ENCODE results near the gene LCP2. TPM values are rescaled to one million over a fixed set of nuclear protein-coding genes. Genes with fewer than 3 reads are reported as not detected.

Gene LCP2
- polyA plus RNA-seq, 1 donor from 2014 or later: 31.6 TPM

DNA sequence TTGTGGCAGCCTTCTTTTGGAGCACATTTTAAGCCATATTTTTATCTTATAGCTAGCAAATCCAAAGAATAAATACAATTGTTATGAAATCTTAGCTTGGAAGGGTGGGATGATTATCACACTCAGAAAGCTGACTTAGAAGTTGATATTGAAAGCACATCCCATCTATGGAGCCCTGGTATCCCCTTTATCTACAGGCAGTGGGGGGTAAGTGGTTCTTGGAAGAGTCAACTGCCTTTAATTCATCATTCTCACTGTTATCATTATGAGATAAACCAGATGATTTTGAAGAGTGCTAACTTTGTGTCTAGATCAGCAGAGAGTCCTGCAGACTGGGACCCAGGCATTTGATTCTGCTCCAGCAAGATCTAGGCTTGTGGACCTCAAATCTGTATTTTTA is 3.0 kb downstream of the LCP2 start:
- H3K36me3 Mint-ChIP-seq: peaks cover 11% of the 10 kb centered on the region

DNA sequence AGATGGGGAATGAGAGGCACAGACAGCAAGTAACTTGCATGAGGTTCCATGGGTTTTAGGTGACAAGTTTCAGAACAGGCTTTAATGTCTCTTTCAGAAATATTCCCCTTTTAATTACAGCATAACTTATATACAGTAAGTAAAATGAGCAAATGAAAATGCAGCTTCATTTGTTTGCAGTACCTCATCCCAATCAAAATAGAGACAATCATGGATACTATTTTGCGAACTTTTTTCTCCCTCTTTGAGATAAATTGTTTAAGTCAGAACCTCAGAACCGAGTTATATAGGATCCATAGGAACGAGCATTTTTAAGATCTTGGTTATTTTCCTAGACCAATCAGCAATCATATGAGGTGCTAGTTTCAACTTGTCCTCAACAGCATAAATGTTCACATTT is 3.5 kb downstream of the LCP2 start:
- Mint-ChIP-seq H3K27ac (no peak overlapping the region), H3K4me3 (peak overlapping the region; percentile 38 to 97 (median 82)), H3K4me1 (peaks cover 46 to 66% (median 63%) of the 10 kb centered on the region in 3 donors), H3K27me3 (peaks cover 5% of the 10 kb centered on the region), H3K36me3 (peaks cover 11% of the 10 kb centered on the region), H3K9me3 (no peaks in the 10 kb centered on the region)

More for the DNA sequence above, 3.0 kb downstream of the LCP2 start:
- Mint-ChIP-seq H3K27me3 (peaks cover 5% of the 10 kb centered on the region), H3K27ac (no peak overlapping the region), H3K4me3 (peak overlapping the region; percentile 25 to 97 (median 64)), H3K4me1 (peaks cover 46 to 66% (median 63%) of the 10 kb centered on the region in 3 donors), H3K9me3 (no peaks in the 10 kb centered on the region)

DNA sequence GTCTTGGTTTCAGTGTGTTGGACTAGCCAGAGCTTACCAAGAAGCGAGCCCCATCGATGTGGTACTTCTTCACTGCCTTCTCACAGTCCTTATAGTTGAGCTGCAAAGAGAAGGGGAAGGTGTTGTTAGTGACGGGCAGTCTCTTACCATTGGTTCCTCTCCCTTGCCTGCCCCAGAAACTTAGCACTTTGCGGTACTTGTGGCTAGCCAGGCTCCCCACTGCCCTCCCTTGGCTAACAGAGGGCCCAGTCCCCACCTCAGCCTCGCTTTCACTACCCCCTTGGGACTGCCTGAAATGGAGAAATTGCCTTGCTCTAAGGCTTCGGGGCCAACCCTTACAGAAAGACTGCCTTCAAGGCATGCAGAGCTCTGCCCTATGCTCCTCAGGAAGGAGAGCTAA is 4.3 kb downstream of the LCP2 start:
- H3K27ac Mint-ChIP-seq: peak overlapping the region; percentile 2 to 93 (median 83)
- peaks cover 12% of the 10 kb centered on the region for H3K36me3 Mint-ChIP-seq
- H3K4me1 Mint-ChIP-seq: peaks cover 46 to 64% (median 63%) of the 10 kb centered on the region in 3 donors
- peak overlapping the region; percentile 9 to 74 (median 56) for H3K4me3 Mint-ChIP-seq
- H3K9me3 Mint-ChIP-seq: no peaks in the 10 kb centered on the region
- H3K27me3 Mint-ChIP-seq: peaks cover 5% of the 10 kb centered on the region

DNA sequence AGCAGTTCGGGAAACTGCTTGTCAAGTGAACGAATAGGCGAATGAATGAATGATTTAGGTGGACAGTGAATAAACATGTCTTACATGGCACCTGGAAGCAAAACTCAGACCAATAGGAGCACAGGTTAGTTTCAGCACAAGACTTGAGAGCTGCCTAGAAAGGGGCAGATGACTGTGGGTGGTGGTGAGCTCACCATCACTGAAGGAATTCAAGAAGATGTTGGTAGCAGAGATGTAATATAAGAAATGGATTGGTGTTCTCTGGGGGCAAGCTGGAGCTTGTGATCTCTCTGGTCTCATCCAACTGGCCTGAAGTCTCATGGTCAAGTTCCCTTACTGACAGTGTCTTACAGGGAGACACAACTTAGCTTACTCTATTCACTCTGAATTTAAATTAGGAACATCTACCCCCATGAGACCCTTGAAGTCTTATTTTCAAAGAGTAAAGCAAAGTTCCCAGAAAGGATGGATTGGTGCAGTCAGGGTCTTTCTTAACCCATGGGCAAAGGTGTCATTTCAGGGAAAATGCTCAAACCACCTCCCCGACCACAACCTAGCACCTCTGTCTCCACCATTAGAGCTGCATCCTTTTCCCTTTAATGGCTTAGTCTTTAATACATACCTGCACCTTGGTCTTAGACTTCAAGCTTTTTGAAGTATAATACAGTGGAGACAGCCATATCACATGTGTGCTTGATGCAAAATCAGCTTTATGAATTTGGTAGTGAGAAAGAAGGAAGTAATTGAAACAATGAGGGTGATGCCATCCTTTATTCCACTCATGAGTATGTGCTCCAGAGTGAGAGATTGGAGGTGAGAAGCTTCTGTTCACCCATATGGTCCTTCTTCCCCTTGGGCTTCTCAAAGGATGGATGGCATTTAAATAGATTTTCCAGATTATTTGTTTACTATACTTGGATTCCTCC is 5.1 kb downstream of the LCP2 start:
- Mint-ChIP-seq H3K36me3 (peaks cover 19% of the 10 kb centered on the region), H3K4me3 (peak overlapping the region in 3 of 4 donors; percentile 9 to 72 (median 43)), H3K27ac (peak overlapping the region; percentile 2 to 93 (median 59)), H3K27me3 (peaks cover 5% of the 10 kb centered on the region), H3K4me1 (peaks cover 38 to 62% (median 57%) of the 10 kb centered on the region in 3 donors), H3K9me3 (no peaks in the 10 kb centered on the region)

DNA sequence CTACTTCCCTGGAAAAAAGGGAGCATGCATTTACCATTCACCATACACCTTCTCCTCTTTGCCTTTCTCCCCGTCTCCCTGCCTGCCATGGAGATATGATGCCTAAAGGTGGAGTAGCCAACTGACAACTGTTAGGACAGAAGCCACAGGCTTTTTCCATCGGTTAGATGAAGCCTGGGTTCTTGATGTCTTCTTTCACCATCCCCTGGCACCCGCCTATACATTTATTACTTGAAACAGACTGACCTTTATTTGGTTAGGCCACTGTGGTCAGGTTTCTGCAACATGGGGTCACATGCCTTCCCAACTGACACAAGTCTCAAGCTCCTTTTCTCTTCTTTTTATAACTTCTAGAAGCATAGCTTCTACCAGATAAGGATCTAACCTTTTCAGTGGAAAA is 7.1 kb downstream of the LCP2 start:
- Mint-ChIP-seq H3K27me3 (peaks cover 2% of the 10 kb centered on the region), H3K4me1 (peaks cover 20 to 50% (median 41%) of the 10 kb centered on the region in 3 donors), H3K4me3 (peak overlapping the region in 1 of 4 donors; percentile 47), H3K27ac (no peak overlapping the region), H3K36me3 (peaks cover 24% of the 10 kb centered on the region), H3K9me3 (peaks cover 0 to 1% (median 0%) of the 10 kb centered on the region in 3 donors)

DNA sequence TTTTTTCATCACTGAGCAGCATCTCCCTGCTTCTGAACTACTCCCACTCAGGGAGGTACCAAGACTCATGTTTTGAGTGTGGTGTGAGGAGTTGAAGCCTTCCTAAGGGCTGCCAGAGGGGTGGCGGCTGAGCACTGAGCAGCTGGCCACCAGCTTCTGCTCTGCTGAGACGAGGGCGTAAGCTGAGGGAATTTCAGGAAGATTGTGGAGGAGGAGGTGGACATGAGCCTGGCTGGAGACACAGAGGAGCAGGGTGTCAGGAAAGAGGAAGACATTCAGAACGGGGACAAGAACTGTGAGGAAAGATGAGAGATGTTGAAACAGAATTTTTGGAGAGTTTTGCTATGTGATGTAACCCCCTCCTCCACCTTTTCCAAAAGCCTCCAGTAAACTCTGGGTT is 7.8 kb downstream of the LCP2 start:
- Mint-ChIP-seq H3K4me3 (no peak overlapping the region), H3K27me3 (peaks cover 2% of the 10 kb centered on the region), H3K9me3 (peaks cover 0 to 6% (median 0%) of the 10 kb centered on the region in 3 donors), H3K36me3 (peaks cover 26% of the 10 kb centered on the region), H3K27ac (peak overlapping the region in 1 of 3 donors; percentile 60), H3K4me1 (peaks cover 25 to 45% (median 36%) of the 10 kb centered on the region in 3 donors)

DNA sequence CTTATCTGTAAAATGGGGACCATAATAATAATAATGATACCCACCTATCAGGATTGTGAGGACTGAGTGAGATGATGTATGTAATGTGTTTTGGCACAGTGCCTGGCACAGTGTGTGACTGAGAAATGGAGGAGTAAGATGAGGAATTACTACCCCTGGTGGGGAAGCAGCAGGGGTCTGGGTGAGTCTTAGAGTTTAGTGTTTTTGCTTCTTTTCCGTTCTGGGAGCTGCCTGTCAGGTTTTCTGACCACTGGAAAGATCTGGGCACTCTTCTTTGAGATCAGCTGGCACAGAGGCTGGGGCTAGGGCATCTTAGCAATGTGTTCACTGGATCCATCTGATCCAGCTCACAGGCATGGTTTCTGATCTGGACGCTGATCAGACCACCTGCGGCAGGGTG is 8.5 kb downstream of the LCP2 start:
- Mint-ChIP-seq H3K27ac (no peak overlapping the region), H3K9me3 (peaks cover 0 to 6% (median 0%) of the 10 kb centered on the region in 3 donors), H3K4me3 (no peak overlapping the region), H3K27me3 (peaks cover 2% of the 10 kb centered on the region), H3K4me1 (peaks cover 21 to 39% (median 31%) of the 10 kb centered on the region in 3 donors), H3K36me3 (peaks cover 26% of the 10 kb centered on the region)

DNA sequence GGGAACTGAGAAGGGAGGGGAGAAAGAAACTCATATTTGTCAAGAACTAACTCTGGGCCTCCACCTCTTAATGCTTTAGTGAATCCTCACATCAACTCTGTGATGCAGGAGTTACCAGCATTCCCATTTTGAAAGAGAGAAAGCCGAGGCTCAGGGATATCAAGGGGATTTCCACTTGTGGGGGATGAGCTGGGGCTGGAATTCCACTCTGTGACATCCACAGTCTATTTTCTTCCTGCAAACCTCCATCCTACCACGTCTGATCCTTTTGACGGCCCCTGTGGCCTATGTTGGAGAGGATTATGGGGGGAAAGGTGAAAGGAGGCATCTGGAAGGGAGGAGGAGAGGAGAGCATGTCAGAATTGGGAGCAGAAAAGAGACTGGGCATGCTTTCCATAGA is 9.0 kb downstream of the LCP2 start:
- Mint-ChIP-seq H3K4me3 (no peak overlapping the region), H3K36me3 (peaks cover 26% of the 10 kb centered on the region), H3K4me1 (peaks cover 16 to 35% (median 30%) of the 10 kb centered on the region in 3 donors)

DNA sequence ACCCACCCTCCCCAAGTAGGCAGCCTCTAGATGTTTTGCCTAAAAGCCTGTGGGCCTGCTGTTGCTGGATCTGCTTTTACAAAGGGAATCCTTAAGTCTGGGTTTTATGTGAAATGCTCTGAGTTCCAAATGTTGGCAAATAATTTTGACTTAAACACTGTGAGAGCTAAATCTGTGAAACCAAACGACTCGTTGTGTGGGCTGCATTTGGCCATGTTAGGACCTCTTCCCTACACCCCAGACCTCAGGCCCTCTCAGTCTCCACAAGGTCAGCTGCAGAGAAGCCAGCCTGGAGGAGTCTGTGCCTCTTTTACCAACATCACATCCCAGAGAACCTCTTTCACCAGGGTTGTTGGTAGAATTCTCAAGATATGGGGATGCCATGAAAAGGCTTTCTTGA is 9.4 kb downstream of the LCP2 start:
- peaks cover 12 to 31% (median 26%) of the 10 kb centered on the region in 3 donors for H3K4me1 Mint-ChIP-seq
- H3K4me3 Mint-ChIP-seq: no peak overlapping the region
- H3K9me3 Mint-ChIP-seq: peaks cover 0 to 7% (median 0%) of the 10 kb centered on the region in 3 donors
- peaks cover 2% of the 10 kb centered on the region for H3K27me3 Mint-ChIP-seq
- peak overlapping the region in 1 of 3 donors; percentile 68 for H3K27ac Mint-ChIP-seq
- H3K36me3 Mint-ChIP-seq: peaks cover 28% of the 10 kb centered on the region

More for the DNA sequence above, 9.0 kb downstream of the LCP2 start:
- H3K9me3 Mint-ChIP-seq: peaks cover 0 to 6% (median 0%) of the 10 kb centered on the region in 3 donors
- no peak overlapping the region for H3K27ac Mint-ChIP-seq
- H3K27me3 Mint-ChIP-seq: peaks cover 2% of the 10 kb centered on the region

DNA sequence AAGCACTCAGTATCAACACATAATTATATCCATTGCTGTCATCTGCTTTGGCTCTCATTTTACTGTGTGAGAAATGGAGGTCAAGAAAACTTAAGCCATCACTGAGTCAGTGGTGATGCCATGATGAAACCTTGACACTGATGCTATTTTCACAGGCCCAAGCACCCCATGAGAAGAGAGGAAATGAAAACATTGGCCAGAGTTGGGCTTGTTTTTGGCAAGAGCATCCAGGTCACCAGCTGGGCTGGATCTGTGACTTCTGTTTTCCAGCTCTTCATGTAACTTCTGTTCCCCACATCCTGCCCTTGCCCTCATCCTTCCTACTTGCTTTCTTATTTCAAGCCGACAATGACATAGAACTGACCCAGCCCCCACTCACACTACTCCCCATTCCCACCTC is 10.0 kb downstream of the LCP2 start:
- Mint-ChIP-seq H3K27me3 (peaks cover 2% of the 10 kb centered on the region), H3K36me3 (peaks cover 30% of the 10 kb centered on the region), H3K4me1 (peaks cover 9 to 25% (median 20%) of the 10 kb centered on the region in 3 donors), H3K4me3 (peak overlapping the region in 1 of 4 donors; percentile 25), H3K27ac (peak overlapping the region in 2 of 3 donors; percentile 42 to 68), H3K9me3 (peaks cover 0 to 7% (median 0%) of the 10 kb centered on the region in 3 donors)

DNA sequence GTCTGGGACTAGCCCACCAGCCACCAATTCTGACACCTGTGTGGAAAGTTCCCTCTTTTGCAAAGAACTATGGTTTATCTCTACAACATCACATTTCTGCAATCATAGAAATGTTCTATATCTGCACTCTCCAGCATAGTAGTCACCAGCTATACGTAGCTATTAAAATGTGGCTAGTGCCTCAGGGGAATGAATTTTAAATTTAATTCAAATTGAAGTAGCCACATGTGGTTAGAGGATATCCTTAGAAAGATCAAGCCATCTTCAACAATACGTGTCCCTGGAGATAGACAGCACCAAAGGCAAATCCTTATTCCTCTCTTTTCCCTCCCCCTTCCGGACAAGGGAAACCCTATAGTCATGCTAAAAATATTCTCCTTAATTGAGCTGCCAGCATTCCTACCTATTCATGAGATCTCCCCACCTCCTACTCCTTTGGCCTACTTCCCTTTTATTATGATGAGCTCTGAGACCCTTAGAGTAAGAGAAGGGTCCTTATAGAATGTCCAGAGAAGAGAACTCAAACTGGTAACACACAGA is 11.1 kb downstream of the LCP2 start:
- peaks cover 24% of the 10 kb centered on the region for H3K36me3 Mint-ChIP-seq
- H3K27me3 Mint-ChIP-seq: peaks cover 2% of the 10 kb centered on the region
- H3K9me3 Mint-ChIP-seq: peaks cover 0 to 7% (median 0%) of the 10 kb centered on the region in 3 donors
- H3K4me1 Mint-ChIP-seq: peaks cover 14 to 16% (median 16%) of the 10 kb centered on the region in 3 donors
- H3K4me3 Mint-ChIP-seq: peak overlapping the region in 1 of 4 donors; percentile 41
- H3K27ac Mint-ChIP-seq: no peak overlapping the region

DNA sequence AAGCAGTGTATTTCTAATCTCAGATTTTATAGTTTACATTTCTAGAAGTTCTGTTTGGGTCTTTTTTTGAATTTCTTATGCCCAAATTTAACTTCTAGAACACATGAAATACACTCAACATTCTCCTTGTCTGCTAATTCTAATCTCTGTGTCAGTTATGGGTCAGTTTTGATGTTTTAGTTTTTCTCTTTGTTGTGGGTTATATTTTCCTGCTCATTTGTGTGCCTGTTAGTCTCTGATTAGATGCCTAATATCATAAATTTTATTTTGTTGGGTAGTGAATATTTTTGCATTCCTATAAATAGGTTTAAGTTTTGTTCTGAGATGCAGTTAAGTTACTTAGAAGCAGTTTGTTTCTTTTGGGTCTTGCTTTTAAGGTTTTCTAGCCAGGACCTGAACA is 12.4 kb downstream of the LCP2 start:
- peak overlapping the region in 1 of 4 donors; percentile 49 for H3K4me3 Mint-ChIP-seq
- H3K9me3 Mint-ChIP-seq: peaks cover 0 to 7% (median 0%) of the 10 kb centered on the region in 3 donors
- peaks cover 8 to 19% (median 18%) of the 10 kb centered on the region in 3 donors for H3K4me1 Mint-ChIP-seq
- peaks cover 22% of the 10 kb centered on the region for H3K36me3 Mint-ChIP-seq
- no peak overlapping the region for H3K27ac Mint-ChIP-seq
- H3K27me3 Mint-ChIP-seq: peaks cover 2% of the 10 kb centered on the region

DNA sequence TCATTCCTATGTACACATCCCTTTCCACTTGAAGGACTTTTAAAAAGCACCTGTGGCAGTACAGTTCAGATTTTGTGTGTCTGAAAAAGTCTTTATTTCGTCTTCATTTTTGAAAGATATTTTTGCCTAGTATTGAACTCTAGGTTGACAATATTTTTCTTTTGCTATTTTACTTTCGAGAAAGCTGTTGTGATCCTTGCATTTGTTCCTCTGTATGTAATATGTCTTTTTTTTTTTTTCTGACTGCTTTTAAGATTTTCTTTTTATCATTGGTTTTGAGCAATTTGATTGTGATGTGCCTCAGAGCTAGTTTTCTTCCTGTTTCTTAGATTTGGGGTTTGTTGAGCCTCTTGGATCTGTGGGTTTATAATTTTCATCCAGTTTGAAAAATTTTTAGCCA is 13.3 kb downstream of the LCP2 start:
- H3K36me3 Mint-ChIP-seq: peaks cover 22% of the 10 kb centered on the region
- peaks cover 2% of the 10 kb centered on the region for H3K27me3 Mint-ChIP-seq
- peaks cover 0 to 7% (median 0%) of the 10 kb centered on the region in 3 donors for H3K9me3 Mint-ChIP-seq
- H3K27ac Mint-ChIP-seq: peak overlapping the region in 1 of 3 donors; percentile 19
- no peak overlapping the region for H3K4me3 Mint-ChIP-seq
- H3K4me1 Mint-ChIP-seq: peaks cover 15 to 25% (median 20%) of the 10 kb centered on the region in 3 donors

DNA sequence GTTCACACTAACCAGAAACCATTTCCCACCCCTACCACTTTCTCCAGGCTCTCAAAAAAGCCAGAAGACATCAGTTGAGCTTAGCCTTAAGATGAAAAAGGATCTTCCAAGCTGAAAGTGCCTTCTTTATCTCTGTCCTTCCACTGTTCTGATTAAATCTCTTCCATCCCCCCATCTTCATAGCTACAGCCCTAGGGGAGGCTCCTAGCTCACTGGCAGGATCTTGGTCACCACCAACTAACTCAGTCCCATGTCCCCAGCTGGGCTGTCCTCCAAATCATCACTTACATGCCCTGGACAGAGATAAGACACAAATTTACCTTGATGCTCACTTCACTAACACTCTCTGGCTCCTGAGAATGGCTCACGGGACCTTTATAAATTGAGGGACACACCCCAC is 14.3 kb downstream of the LCP2 start:
- Mint-ChIP-seq H3K4me1 (peaks cover 24 to 31% (median 26%) of the 10 kb centered on the region in 3 donors), H3K36me3 (peaks cover 22% of the 10 kb centered on the region), H3K27me3 (peaks cover 2% of the 10 kb centered on the region), H3K27ac (peak overlapping the region in 2 of 3 donors; percentile 18 to 29), H3K4me3 (peak overlapping the region in 1 of 4 donors; percentile 19), H3K9me3 (peaks cover 0 to 7% (median 0%) of the 10 kb centered on the region in 3 donors)

DNA sequence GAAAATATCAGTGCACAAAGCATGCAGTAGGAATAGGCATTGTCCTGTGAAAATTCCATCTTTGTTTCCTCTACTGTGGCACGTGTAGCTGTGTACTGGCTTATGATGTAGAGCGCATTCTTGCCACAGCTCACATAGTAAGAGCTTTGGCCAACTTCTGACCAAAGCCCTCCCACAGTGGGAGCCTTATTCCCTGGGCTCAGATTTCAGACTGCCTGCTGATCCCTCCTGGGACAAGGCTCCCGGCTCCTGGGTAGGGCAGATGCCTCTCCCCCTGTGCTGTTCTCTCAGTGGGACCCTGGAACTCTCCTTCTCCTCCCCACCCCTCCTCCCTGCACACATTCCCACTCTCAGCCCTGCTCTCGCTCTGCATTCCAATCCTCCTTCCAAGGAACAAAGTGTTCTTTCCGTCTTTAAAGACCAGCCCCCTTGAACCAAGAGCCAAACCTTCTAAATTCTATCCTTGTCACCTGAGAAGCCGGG is 17.5 kb downstream of the LCP2 start:
- Mint-ChIP-seq H3K4me3 (peak overlapping the region in 1 of 4 donors; percentile 55), H3K4me1 (peaks cover 37 to 47% (median 44%) of the 10 kb centered on the region in 3 donors), H3K27me3 (peaks cover 3% of the 10 kb centered on the region), H3K9me3 (peaks cover 0 to 4% (median 0%) of the 10 kb centered on the region in 3 donors), H3K27ac (peak overlapping the region in 2 of 3 donors; percentile 39 to 73), H3K36me3 (peaks cover 11% of the 10 kb centered on the region)

Data from IgD-negative memory B cell (primary cell).